Mesothelial cell of epicardium (in vitro differentiated cells): Measurements from ENCODE around the gene ITGA5. TPM values are rescaled to one million over a fixed set of nuclear protein-coding genes. Genes with fewer than 3 reads are reported as not detected.

Experiments
- DNase-seq, 2 experiments: peaks; one replicate each; pipeline ENCODE4 v3.0.0; 2021; ENCODE audit warnings: low spot score in 2 of 2; ENCODE audit not compliant: unreplicated experiment in 2 of 2
- H3K27ac Mint-ChIP-seq: 2 replicates; pipeline ENCODE4 v1.8.0; 2021; ENCODE audit warnings: mixed read lengths
- H3K27me3 Mint-ChIP-seq: 2 replicates; pipeline ENCODE4 v1.8.0; 2021; ENCODE audit warnings: low read depth, mixed read lengths
- H3K36me3 Mint-ChIP-seq: 2 replicates; pipeline ENCODE4 v1.8.0; 2021; ENCODE audit warnings: mixed read lengths
- H3K4me1 Mint-ChIP-seq: 2 replicates; pipeline ENCODE4 v1.8.0; 2021; ENCODE audit warnings: mixed read lengths
- H3K4me3 Mint-ChIP-seq: 2 replicates; pipeline ENCODE4 v1.8.0; 2021; ENCODE audit warnings: mild to moderate bottlenecking, moderate library complexity, mixed read lengths
- H3K9me3 Mint-ChIP-seq: 2 replicates; pipeline ENCODE4 v1.8.0; 2021; ENCODE audit warnings: mixed read lengths
- total RNA-seq: library from RNA; stranded (reverse); gene quantifications from 3 replicates; pipeline ENCODE4 v1.2.1, GENCODE V29; 2021
- TF ChIP-seq, protein P1 (sequence below): fragments of 200-600 bp; sonication (generic); IDR thresholded peaks from one replicate; pipeline ENCODE4 v1.5.0; 2021; ENCODE audit warnings: antibody characterized with exemption; ENCODE audit not compliant: unreplicated experiment

Gene ITGA5
- total RNA-seq, 1 donor from 2014 or later: 65.3 TPM

DNA sequence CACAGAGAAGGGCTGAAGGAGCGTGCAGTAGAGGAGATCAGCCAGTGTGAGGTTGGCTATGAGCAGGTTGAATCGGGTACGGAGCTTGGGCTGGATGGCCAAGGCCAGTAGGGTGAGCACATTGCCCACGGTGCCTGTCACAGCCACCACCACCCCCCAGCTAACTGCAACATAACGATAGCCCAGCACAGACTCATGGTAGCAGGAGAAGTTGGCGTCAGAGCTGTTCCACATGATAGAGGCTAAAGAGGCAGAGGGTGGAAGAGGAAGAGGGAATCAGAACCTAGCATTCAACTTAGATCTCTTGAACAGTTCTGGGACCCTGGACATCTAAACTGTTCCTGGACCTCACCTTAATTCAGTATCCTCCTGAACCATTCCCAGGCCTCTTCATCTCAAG lies 55.4 kb downstream of the ITGA5 start:
- no peak overlapping the region for H3K27ac Mint-ChIP-seq
- peaks cover 28% of the 10 kb centered on the region for H3K4me1 Mint-ChIP-seq
- TF ChIP-seq, protein P1, sequence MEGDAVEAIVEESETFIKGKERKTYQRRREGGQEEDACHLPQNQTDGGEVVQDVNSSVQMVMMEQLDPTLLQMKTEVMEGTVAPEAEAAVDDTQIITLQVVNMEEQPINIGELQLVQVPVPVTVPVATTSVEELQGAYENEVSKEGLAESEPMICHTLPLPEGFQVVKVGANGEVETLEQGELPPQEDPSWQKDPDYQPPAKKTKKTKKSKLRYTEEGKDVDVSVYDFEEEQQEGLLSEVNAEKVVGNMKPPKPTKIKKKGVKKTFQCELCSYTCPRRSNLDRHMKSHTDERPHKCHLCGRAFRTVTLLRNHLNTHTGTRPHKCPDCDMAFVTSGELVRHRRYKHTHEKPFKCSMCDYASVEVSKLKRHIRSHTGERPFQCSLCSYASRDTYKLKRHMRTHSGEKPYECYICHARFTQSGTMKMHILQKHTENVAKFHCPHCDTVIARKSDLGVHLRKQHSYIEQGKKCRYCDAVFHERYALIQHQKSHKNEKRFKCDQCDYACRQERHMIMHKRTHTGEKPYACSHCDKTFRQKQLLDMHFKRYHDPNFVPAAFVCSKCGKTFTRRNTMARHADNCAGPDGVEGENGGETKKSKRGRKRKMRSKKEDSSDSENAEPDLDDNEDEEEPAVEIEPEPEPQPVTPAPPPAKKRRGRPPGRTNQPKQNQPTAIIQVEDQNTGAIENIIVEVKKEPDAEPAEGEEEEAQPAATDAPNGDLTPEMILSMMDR: no peak
- no peaks in the 10 kb centered on the region for H3K9me3 Mint-ChIP-seq
- no peak overlapping the region for H3K4me3 Mint-ChIP-seq
- no peaks in the 10 kb centered on the region for H3K36me3 Mint-ChIP-seq
- no peak for DNase-seq
- H3K27me3 Mint-ChIP-seq: no peaks in the 10 kb centered on the region

DNA sequence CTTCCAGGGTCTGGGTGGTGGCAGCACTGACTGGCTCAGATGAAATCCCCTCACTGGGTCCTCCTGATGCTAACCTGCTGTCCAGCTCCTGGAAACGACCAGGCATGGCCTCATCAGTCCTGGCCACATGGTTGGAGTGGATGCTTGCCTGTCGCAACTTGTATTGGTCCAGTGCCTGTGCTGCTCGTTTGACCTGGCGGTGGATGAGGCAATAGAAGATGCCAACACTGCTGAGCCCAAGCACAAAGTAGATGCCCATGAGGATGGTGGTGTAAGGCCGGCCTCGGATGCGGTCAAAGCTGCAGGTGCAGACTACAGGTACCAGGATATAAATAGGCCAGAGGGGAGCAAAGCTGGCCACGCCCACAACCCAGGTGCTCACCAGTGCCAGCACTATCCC lies 56.0 kb downstream of the ITGA5 start:
- Mint-ChIP-seq H3K4me1 (peaks cover 22% of the 10 kb centered on the region), H3K36me3 (no peaks in the 10 kb centered on the region), H3K27ac (no peak overlapping the region), H3K4me3 (no peak overlapping the region), H3K27me3 (no peaks in the 10 kb centered on the region), H3K9me3 (no peaks in the 10 kb centered on the region)
- TF ChIP-seq, protein P1: no peak
- no peak for DNase-seq

DNA sequence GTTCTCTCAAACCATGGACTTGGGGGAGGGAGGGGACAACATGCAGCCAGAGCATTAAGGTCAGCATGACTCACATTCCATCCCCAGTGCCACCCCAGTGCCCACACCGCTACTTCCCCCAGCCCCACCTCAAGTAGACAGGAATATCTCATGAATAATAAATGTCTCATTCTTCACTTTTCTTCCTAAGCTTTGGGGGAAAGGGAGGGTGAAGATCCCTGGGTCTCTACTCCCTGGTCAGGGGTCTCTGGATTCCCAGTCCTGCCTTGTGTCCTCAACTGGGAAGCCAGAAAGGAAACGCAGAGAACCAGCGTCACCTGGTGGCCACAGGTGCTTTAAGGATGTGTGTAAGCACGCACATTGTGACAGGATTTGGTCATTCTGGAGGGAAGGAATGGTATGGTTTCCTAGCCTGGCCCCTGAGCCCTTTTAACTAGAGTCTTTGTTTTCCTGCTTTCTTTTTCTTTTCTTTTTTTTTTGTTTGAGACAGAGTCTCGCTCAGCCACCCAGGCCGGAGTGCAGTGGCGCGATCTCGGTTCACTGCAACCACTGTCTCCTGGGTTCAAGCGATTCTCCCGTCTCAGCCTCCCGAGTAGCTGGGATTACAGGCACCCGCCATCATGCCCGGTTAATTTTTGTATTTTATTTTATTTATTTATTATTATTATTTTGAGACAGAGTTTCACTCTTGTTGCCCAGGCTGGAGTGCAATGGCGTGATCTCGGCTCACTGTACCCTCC lies 58.2 kb downstream of the ITGA5 start:
- H3K4me1 Mint-ChIP-seq: peaks cover 9% of the 10 kb centered on the region
- peak; percentile 66 to 87 for DNase-seq
- TF ChIP-seq, protein P1: peak; percentile 85
- no peak overlapping the region for H3K27ac Mint-ChIP-seq
- no peak overlapping the region for H3K4me3 Mint-ChIP-seq
- H3K36me3 Mint-ChIP-seq: no peaks in the 10 kb centered on the region
- no peaks in the 10 kb centered on the region for H3K27me3 Mint-ChIP-seq
- H3K9me3 Mint-ChIP-seq: no peaks in the 10 kb centered on the region

DNA sequence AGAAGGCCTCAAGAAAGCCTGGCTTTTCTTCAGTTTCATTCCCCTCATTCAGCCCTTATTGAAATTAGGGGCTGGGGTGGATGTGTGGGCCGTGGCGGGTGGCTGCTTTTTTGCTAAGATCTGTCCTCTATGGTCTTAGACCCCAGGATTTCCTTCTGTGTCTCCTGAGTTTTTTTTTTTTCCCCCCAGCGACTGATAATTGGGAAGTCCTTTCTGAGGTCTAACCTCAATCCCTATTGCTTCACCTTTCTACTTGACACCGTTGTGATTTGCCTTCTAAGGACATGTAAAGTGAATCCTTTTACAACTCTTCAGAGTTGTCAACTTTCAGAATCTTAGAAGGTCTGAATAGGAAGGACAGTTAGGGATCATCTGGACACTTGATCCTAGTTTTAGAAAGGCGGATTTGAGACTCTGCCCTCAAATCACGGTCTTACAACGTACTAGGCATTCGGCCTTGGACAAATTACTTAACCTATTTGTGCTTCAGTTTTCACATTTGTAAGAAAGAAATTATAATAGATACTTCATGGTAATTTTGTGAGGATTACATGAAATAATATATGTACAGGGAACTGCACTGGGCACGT lies 59.2 kb downstream of the ITGA5 start:
- Mint-ChIP-seq H3K9me3 (no peaks in the 10 kb centered on the region), H3K27ac (no peak overlapping the region), H3K27me3 (no peaks in the 10 kb centered on the region), H3K36me3 (no peaks in the 10 kb centered on the region), H3K4me3 (no peak overlapping the region), H3K4me1 (peaks cover 9% of the 10 kb centered on the region)
- no peak for DNase-seq
- TF ChIP-seq, protein P1: no peak

DNA sequence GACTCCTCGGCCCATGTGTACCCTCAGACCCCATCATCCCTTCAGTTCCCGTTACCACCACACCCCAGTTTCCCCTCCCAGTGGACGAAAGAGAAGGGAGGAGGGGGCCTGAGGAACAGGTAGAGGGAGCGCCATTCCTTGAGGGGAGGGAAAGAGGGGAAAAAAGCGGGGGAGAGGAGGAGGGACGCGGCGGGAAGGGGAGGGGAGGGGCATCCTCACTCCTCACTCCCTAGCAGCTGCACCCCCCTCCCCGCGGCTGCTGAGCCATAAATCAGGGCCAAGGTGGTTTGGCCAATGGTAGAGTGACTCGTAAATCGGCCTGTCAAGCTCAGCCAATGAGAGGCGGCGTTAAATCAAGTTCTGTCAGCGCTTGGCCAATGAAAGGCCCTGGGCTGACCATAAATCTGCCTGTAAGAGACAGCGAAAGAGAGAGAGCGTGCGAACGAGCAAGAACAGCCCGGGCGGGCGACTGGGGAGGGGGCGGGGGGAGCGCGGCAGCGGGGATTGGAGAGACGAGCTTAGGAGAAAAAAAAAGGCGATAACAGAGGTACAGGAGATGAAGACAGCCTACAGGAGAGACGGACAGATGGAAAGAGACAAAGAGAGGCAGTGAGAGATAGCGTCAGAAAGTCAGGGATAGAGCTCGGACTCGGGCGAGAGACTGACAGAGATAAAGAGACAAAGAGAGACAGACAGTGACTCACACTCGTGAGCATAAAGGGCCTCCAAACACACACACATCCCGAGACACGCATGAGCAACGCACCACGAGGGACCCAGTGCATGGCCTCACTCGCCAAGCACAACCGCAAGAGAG lies 59.9 kb downstream of the ITGA5 start:
- Mint-ChIP-seq H3K9me3 (no peaks in the 10 kb centered on the region), H3K4me3 (no peak overlapping the region), H3K27ac (no peak overlapping the region), H3K36me3 (no peaks in the 10 kb centered on the region), H3K27me3 (no peaks in the 10 kb centered on the region), H3K4me1 (peaks cover 9% of the 10 kb centered on the region)
- peak; percentile 85 to 96 for DNase-seq
- TF ChIP-seq, protein P1: no peak
